C4-2B (cell line): Measurements from ENCODE around the gene SNRNP35.

Experiments
- H3K27ac ChIP-seq: fragments of 450-650 bp; 2 replicates; pipeline ENCODE4 v1.5.1; 2017
- ZFX ChIP-seq: fragments of 450-650 bp; IDR thresholded peaks from 2 replicates; pipeline ENCODE4 v1.6.1; 2017
- TF ChIP-seq, protein P1 (sequence below): fragments of 450-650 bp; conservative IDR thresholded peaks from 2 replicates; pipeline ENCODE4 v1.5.1; 2017; ENCODE audit warnings: mild to moderate bottlenecking

SNRNP35 gene

DNA sequence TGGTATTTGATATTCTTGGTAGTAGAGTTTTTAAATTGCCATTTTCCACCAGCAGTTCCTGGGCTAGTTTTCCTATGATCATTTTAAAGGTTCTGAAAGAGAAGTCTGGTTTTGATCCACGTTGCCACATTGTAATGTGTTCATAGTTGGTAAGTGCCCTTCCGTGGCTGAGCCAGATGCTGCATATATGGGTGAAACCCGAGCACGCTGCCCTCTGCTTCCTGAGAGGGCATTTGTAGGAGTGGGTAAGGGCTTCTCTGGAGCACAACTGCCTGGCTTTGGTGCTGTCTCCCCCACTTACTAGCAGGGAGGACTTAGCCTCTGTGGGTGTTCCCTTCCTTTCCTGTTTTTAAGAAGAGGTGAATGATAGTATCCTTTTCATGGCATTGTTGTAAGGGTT is 7.1 kb downstream of the SNRNP35 start:
- H3K27ac ChIP-seq, result no peak overlapping the region
- TF ChIP-seq, protein P1, sequence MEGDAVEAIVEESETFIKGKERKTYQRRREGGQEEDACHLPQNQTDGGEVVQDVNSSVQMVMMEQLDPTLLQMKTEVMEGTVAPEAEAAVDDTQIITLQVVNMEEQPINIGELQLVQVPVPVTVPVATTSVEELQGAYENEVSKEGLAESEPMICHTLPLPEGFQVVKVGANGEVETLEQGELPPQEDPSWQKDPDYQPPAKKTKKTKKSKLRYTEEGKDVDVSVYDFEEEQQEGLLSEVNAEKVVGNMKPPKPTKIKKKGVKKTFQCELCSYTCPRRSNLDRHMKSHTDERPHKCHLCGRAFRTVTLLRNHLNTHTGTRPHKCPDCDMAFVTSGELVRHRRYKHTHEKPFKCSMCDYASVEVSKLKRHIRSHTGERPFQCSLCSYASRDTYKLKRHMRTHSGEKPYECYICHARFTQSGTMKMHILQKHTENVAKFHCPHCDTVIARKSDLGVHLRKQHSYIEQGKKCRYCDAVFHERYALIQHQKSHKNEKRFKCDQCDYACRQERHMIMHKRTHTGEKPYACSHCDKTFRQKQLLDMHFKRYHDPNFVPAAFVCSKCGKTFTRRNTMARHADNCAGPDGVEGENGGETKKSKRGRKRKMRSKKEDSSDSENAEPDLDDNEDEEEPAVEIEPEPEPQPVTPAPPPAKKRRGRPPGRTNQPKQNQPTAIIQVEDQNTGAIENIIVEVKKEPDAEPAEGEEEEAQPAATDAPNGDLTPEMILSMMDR, result no peak
- TF ChIP-seq ZFX, result no peak

DNA sequence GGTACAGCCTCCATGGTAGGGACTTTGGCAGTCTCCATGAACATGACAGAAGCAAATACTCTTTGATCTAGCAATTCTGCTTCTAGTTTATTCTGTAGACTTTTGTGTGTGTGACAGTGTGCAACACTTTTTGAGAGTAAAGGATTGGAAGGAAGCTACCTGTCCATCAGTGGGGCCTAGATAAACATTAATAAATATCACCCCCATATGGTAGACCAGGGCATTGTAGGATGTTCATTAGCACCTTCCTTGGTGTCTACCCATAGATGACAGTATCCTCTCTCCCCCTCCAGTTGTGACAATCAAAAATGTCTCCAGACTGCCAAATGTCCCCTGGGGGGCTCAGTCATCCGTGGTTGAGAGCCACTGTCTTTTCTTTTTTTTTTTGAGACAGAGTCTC is 10.8 kb downstream of the SNRNP35 start:
- TF ChIP-seq ZFX, result no peak
- TF ChIP-seq, protein P1, result no peak
- no peak overlapping the region for H3K27ac ChIP-seq

- H3K27ac ChIP-seq, result no peak overlapping the region
- TF ChIP-seq, protein P1, result no peak
- TF ChIP-seq ZFX, result no peak
Observed at GRCh38 chr12:123469978-123470377, 12.0 kb downstream of the SNRNP35 start.

GRCh38 chr12:123471374-123472068 is 13.6 kb downstream of the SNRNP35 start:
- H3K27ac ChIP-seq, result no peak overlapping the region
- no peak for TF ChIP-seq ZFX
- TF ChIP-seq, protein P1, result no peak

DNA sequence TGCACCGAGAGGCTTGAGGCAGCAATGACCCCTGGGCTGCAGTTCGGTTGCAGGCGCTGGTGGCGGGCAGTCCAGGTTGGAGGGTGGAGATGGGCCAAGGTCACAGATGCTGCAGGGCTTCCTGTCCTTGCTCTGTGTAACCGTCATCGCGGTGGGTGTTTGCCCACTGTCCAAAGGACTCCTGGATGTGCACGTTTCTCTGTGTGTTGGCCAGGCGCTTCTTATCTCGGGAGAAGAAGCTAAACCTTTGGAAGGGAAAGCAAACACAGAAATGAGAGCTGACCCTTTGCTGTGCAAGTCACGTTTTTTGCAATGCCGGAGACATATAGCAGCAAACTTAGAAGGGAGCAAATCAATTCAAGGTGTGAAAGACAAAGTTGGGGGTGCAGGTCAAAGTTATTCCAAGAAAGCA is 14.5 kb downstream of the SNRNP35 start:
- no peak for TF ChIP-seq ZFX
- TF ChIP-seq, protein P1, result no peak

GRCh38 chr12:123474485-123475245 is 16.7 kb downstream of the SNRNP35 start:
- H3K27ac ChIP-seq, result no peak overlapping the region
- TF ChIP-seq, protein P1, result no peak
- TF ChIP-seq ZFX, result no peak

More for the DNA sequence above, 14.5 kb downstream of the SNRNP35 start:
- H3K27ac ChIP-seq, result no peak overlapping the region

- TF ChIP-seq ZFX, result no peak
- TF ChIP-seq, protein P1, result no peak
- no peak overlapping the region for H3K27ac ChIP-seq
Observed at GRCh38 chr12:123475246-123475703, 17.3 kb downstream of the SNRNP35 start.
